ENCODE measurements around the gene IGFALS.

- TF ChIP-seq, protein P1, sequence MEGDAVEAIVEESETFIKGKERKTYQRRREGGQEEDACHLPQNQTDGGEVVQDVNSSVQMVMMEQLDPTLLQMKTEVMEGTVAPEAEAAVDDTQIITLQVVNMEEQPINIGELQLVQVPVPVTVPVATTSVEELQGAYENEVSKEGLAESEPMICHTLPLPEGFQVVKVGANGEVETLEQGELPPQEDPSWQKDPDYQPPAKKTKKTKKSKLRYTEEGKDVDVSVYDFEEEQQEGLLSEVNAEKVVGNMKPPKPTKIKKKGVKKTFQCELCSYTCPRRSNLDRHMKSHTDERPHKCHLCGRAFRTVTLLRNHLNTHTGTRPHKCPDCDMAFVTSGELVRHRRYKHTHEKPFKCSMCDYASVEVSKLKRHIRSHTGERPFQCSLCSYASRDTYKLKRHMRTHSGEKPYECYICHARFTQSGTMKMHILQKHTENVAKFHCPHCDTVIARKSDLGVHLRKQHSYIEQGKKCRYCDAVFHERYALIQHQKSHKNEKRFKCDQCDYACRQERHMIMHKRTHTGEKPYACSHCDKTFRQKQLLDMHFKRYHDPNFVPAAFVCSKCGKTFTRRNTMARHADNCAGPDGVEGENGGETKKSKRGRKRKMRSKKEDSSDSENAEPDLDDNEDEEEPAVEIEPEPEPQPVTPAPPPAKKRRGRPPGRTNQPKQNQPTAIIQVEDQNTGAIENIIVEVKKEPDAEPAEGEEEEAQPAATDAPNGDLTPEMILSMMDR (conservative IDR thresholded peaks at IDR 0.05; ENCODE audit: low read depth in 2 of 2) = no peak
- TF ChIP-seq POLR2AphosphoS5 (IDR thresholded peaks at IDR 0.05; ENCODE audit: low read depth) (no peak), EZH2phosphoT487 (IDR thresholded peaks at IDR 0.05; ENCODE audit: unreplicated experiment) (no peak), EZH2 (IDR thresholded peaks at IDR 0.05; ENCODE audit: low read depth, unreplicated experiment) (no peak), CREB1 (CRISPR knock-in tag; IDR thresholded peaks at IDR 0.05; ENCODE audit: low read depth) (no peak), STAT1 (IDR thresholded peaks at IDR 0.05; ENCODE audit: unreplicated experiment) (no peak), ZNF114 (CRISPR knock-in tag; IDR thresholded peaks at IDR 0.05) (no peak), REST (IDR thresholded peaks at IDR 0.05; ENCODE audit: unreplicated experiment) (no peak), JUNB (IDR thresholded peaks at IDR 0.05; ENCODE audit: unreplicated experiment) (no peak), ETS1 (IDR thresholded peaks at IDR 0.05) (no peak), ZNF331 (CRISPR knock-in tag; IDR thresholded peaks at IDR 0.05; ENCODE audit: low read depth) (no peak)
Measured at GRCh38 chr16:1747934-1748333, 45.6 kb downstream of the IGFALS start.

Data from GM23338 (cell line).